ENCODE data around the gene GLI1.

GLI1 gene

DNA sequence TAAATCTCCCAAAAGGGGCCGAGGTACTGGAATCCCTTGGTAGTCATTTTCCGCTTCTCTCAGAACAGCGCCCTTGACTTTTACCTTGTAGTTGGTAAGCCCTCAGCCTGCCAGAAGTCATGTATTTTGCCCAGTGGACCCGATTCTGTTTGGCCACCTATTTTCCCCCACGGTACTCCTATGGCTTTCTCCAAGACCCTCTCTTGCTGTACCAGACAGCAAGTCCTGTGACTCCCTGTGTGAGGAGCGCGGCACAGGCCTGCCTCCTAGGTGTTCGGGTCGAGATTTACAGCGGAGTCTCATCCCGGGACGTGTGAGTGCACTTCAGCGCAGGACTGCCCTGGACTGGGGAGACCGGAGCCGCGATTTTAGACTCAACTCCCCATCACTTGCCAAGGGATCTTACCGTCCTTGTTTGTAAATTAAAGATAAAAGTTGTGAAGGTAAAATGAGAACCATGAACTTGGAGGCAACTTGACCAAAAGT, 62.0 kb downstream of the GLI1 start:
- peak; percentile 45 for DNase-seq

All from activated T-cell treated with anti-CD3 and anti-CD28 coated beads, Interleukin-2, amount 50 U/mL, for 1 hour (primary cell).